Ovary (tissue), 3 donors: ENCODE data around the gene MCF2L.

Experiments used
- CTCF ChIP-seq, 3 donors: fragments of 450-650 bp in 2 of 3; fragments of 200-600 bp in 1 of 3; IDR thresholded peaks; one replicate each; pipeline versions ENCODE4 v1.5.1 to v1.8.0; 2016 to 2022; ENCODE audit warnings: antibody characterized with exemption in 3 of 3, mild to moderate bottlenecking in 1 of 3
- EP300 ChIP-seq: sonication (generic); formaldehyde crosslinking; IDR thresholded peaks from one replicate; pipeline ENCODE4 v1.6.1; 2017; ENCODE audit warnings: antibody characterized with exemption
- donor health status: DM: no; HTN: no; CAD: no.

- TF ChIP-seq CTCF (IDR thresholded peaks at IDR 0.05) (no peak), EP300 (no peak)
Measured at GRCh38 chr13:113033054-113033850, 64.2 kb downstream of the MCF2L start.
